Measurements from ENCODE around the gene THEM5.

- TF ChIP-seq POLR2AphosphoS5 (IDR thresholded peaks at IDR 0.05) (no peak), CTCF (IDR thresholded peaks at IDR 0.05) (no peak), EP300 (IDR thresholded peaks at IDR 0.05) (no peak)
Observed at GRCh38 chr1:151811181-151811580, 42.3 kb downstream of the THEM5 start.

All from stomach (tissue), 4 donors.